Stomach (tissue), 9 donors: ENCODE measurements around the gene WWC1. TPM values are rescaled to one million over a fixed set of nuclear protein-coding genes. Genes with fewer than 3 reads are reported as not detected.
A peak's percentile ranks its signal among the peaks of the same experiment; 100 is the strongest.

Experiments
- DNase-seq, 2 donors: peaks; one replicate each; pipeline versions ENCODE4 v3.0.0 to v3.0.0-alpha.2; 2013 to 2019
- H3K27ac ChIP-seq, 5 donors: fragments of 200-600 bp in 4 of 5; sonication (generic) in 4 of 5; one replicate each; pipeline ENCODE4 v1.5.1; 2013 to 2019; ENCODE audit warnings: mild to moderate bottlenecking in 1 of 5, moderate library complexity in 1 of 5
- H3K27me3 ChIP-seq, 3 donors: fragments of 200-600 bp; sonication (generic); one replicate each; pipeline ENCODE4 v1.5.1; 2017 to 2019; ENCODE audit warnings: mixed run types in 1 of 3
- H3K36me3 ChIP-seq, 4 donors: fragments of 200-600 bp; sonication (generic); 1 replicate in 3 of 4; 2 replicates in 1 of 4; pipeline ENCODE4 v1.5.1; 2016 to 2019
- H3K4me1 ChIP-seq, 4 donors: fragments of 200-600 bp; sonication (generic); one replicate each; pipeline ENCODE4 v1.5.1; 2016 to 2019
- H3K4me3 ChIP-seq, 4 donors: fragments of 200-600 bp; sonication (generic) in 3 of 4; one replicate each; pipeline ENCODE4 v1.5.1; 2016 to 2019; ENCODE audit warnings: mild to moderate bottlenecking in 1 of 4
- H3K9me3 ChIP-seq, 4 donors: fragments of 200-600 bp; sonication (generic); one replicate each; pipeline ENCODE4 v1.5.1; 2016 to 2019
- CTCF ChIP-seq, 7 experiments: fragments of 450-650 bp in 4 of 7; fragments of 200-600 bp in 3 of 7; sonication (generic) in 3 of 7; IDR thresholded peaks; one replicate each; pipeline ENCODE4 v1.5.1; 2016 to 2019; ENCODE audit warnings: antibody characterized with exemption in 7 of 7, control low read depth in 2 of 7, mild to moderate bottlenecking in 1 of 7
- EP300 ChIP-seq: sonication (generic); formaldehyde crosslinking; IDR thresholded peaks from one replicate; pipeline ENCODE4 v1.6.1; 2017; ENCODE audit warnings: antibody characterized with exemption
- POLR2A ChIP-seq, 4 donors: fragments of 450-650 bp; IDR thresholded peaks; one replicate each; pipeline ENCODE4 v1.6.1; 2016; ENCODE audit warnings: antibody characterized with exemption in 4 of 4, control low read depth in 2 of 4, mild to moderate bottlenecking in 1 of 4, moderate library complexity in 1 of 4
- POLR2AphosphoS5 ChIP-seq, 3 donors: sonication (generic); formaldehyde crosslinking; IDR thresholded peaks; one replicate each; pipeline ENCODE4 v1.6.1; 2016; ENCODE audit warnings: antibody characterized with exemption in 3 of 3
- WGBS, 5 donors: extraction: QIAGEN DNeasy Blood & Tissue Kit in 3 of 5; methylation state at CpG; one replicate each; pipeline versions ENCODE4 v1.1.5 to v1.1.7; 2013 to 2018; 5-methylcytosine and 5-hydroxymethylcytosine counted together
- intact Hi-C: fragments of 100-400 bp; cut with DNase I; formaldehyde crosslinking; loops from one replicate; pipeline ENCODE4 v1.15.1; 2023; ENCODE audit warnings: low total_unique reads
- polyA plus RNA-seq, 3 donors: library from polyadenylated mRNA; stranded (reverse); fragments of 200-250 nt; gene quantifications; one replicate each; pipeline ENCODE4 v1.2.3, GENCODE V29; 2013
- total RNA-seq, 5 donors: library from RNA; depleted of rRNA; stranded (reverse); fragments of >200 nt; gene quantifications; one replicate each; pipeline versions ENCODE4 v1.1.0 to v1.2.3, GENCODE V29; 2014 to 2016
- donor health status: healthy with polysubstance abuse.
- donor health status: Bipolar disorder and iron deficiency.
- donor health status: healthy.

The WWC1 gene
- total and polyA plus RNA-seq, 8 donors = 11.3 to 82.6 (median 33.4) TPM

- Histone ChIP-seq H3K36me3 (peaks cover 0 to 62% (median 41%) of the 10 kb centered on the region in 4 donors), H3K27ac (no peak overlapping the region), H3K27me3 (no peaks in the 10 kb centered on the region), H3K9me3 (no peaks in the 10 kb centered on the region), H3K4me3 (no peak overlapping the region), H3K4me1 (no peaks in the 10 kb centered on the region)
- intact Hi-C loops = no loop called here
- peak in 1 of 2 donors; percentile 21 for DNase-seq
- TF ChIP-seq POLR2A (IDR thresholded peaks at IDR 0.05) (no peak), CTCF (IDR thresholded peaks at IDR 0.05) (no peak), POLR2AphosphoS5 (IDR thresholded peaks at IDR 0.05) (no peak), EP300 (no peak)
- WGBS, 5 donors = 65 to 83% (median 71%) methylated on average over 2 of the region's 2 CpGs
Observed at GRCh38 chr5:168449166-168449565, 157.7 kb downstream of the WWC1 start.

- no peak for TF ChIP-seq EP300
- TF ChIP-seq POLR2A (IDR thresholded peaks at IDR 0.05) = no peak
- TF ChIP-seq POLR2AphosphoS5 (IDR thresholded peaks at IDR 0.05) = no peak
- no peak for TF ChIP-seq CTCF (IDR thresholded peaks at IDR 0.05)
- intact Hi-C loops = no loop called here
Observed at GRCh38 chr5:168451565-168451964, 160.1 kb downstream of the WWC1 start.

GRCh38 chr5:168455201-168455600, 163.8 kb downstream of the WWC1 start:
- TF ChIP-seq CTCF (IDR thresholded peaks at IDR 0.05) (no peak), EP300 (no peak), POLR2A (IDR thresholded peaks at IDR 0.05) (no peak), POLR2AphosphoS5 (IDR thresholded peaks at IDR 0.05) (no peak)
- H3K4me1 ChIP-seq = no peaks in the 10 kb centered on the region
- peaks cover 0 to 84% (median 67%) of the 10 kb centered on the region in 4 donors for H3K36me3 ChIP-seq
- no peak overlapping the region for H3K27ac ChIP-seq
- WGBS, 5 donors = 89 to 99% (median 94%) methylated on average over 8 to 12 of the region's 12 CpGs
- no peak overlapping the region for H3K4me3 ChIP-seq
- H3K27me3 ChIP-seq = no peaks in the 10 kb centered on the region
- no peaks in the 10 kb centered on the region for H3K9me3 ChIP-seq
- no peak for DNase-seq
- intact Hi-C loops = no loop called here

More at GRCh38 chr5:168451565-168451964, 160.1 kb downstream of the WWC1 start:
- Histone ChIP-seq H3K4me1 (no peaks in the 10 kb centered on the region), H3K4me3 (no peak overlapping the region), H3K27me3 (no peaks in the 10 kb centered on the region), H3K36me3 (peaks cover 0 to 62% (median 52%) of the 10 kb centered on the region in 4 donors), H3K9me3 (no peaks in the 10 kb centered on the region), H3K27ac (no peak overlapping the region)
- no peak for DNase-seq
- 91 to 97% (median 95%) methylated on average over 3 of the region's 3 CpGs for WGBS, 5 donors

GRCh38 chr5:168457542-168457941, 166.1 kb downstream of the WWC1 start:
- Histone ChIP-seq H3K4me3 (no peak overlapping the region), H3K36me3 (peaks cover 0 to 93% (median 85%) of the 10 kb centered on the region in 4 donors), H3K4me1 (no peaks in the 10 kb centered on the region), H3K27ac (no peak overlapping the region), H3K27me3 (no peaks in the 10 kb centered on the region), H3K9me3 (no peaks in the 10 kb centered on the region)
- intact Hi-C loops = no loop called here
- DNase-seq = no peak
- WGBS, 5 donors = 88 to 98% (median 94%) methylated on average over 3 of the region's 3 CpGs
- TF ChIP-seq POLR2AphosphoS5 (IDR thresholded peaks at IDR 0.05) (no peak), POLR2A (IDR thresholded peaks at IDR 0.05) (no peak), EP300 (no peak), CTCF (IDR thresholded peaks at IDR 0.05) (no peak)
